IPS-NIHi7 (cell line): ENCODE measurements around the gene ATP13A2.
"Not testable (repeated sequence)": the region's sequence is repeated elsewhere in the genome, so short reads cannot be mapped to it uniquely, and the experiment has no call there.

Experiments
- DNase-seq: peaks from one replicate; pipeline ENCODE4 v3.0.0; 2012; ENCODE audit warnings: mixed read lengths; ENCODE audit errors: extremely low spot score

The ATP13A2 gene

GRCh38 chr1:16978139-16978538 is 33.6 kb downstream of the ATP13A2 start:
- DNase-seq, result no peak

DNA sequence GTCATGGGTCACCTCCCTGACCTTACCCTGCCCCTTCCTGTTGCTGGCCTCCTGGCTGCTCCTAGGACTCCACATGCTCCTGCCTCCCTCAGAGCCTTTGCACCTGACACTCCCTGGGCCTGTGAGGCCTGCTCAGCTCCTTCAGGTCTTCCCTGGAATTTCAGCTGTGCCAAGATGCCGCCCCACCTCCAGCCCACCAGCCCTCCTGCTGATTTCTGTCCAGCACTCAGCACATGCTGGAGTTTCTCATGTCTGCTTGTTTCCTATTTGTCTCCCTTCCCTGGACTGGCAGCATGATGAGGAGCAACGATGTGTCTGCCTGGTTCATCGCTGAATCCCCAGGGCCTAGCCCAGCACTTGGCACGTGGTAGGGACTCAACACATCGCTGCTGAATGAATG is 34.4 kb downstream of the ATP13A2 start:
- DNase-seq, result no peak

- no peak for DNase-seq
Measured at GRCh38 chr1:16976966-16977365, 34.8 kb downstream of the ATP13A2 start.

DNA sequence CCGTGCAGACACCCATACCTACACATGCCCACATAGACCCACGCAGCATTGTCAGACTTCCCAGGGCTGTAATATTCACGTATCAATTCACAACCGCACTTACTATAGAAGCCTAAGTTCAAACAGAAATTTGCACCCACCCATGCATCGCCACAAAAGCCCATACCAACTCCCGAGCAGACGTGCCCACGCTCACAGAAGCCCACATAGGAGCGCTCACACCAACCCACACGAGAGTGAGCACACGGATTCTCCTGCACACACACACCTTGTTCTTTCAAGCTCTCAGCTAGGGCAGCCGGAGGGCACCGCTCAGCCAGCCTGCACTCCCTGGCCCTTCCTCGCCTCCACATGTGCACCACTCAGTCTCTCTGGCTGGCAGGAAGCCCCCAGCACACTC is 35.9 kb downstream of the ATP13A2 start:
- DNase-seq, result no peak

- no peak for DNase-seq
Measured at GRCh38 chr1:16975211-16975610, 36.5 kb downstream of the ATP13A2 start.

DNA sequence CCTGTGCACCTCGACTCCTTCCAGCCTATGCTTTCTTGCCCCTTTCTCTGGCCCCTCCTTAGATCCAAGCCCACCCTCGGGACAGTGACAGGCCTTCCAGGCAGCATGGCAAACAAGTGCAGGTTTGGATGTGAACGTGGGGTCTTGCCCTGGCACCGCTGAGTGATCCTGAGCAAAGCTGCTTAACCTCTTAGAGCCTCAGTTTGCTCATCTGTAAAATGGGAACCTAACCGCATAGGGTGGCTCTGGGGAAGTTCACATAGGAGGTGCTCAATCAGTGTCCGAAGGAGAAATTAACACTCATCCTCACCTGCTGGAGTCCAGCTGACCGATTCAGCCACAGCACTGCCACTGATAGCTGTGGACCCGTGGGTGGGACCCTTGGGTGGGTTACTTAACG is 38.5 kb downstream of the ATP13A2 start:
- DNase-seq, result no peak

GRCh38 chr1:16972189-16972895 is 39.4 kb downstream of the ATP13A2 start:
- DNase-seq, result no peak

DNA sequence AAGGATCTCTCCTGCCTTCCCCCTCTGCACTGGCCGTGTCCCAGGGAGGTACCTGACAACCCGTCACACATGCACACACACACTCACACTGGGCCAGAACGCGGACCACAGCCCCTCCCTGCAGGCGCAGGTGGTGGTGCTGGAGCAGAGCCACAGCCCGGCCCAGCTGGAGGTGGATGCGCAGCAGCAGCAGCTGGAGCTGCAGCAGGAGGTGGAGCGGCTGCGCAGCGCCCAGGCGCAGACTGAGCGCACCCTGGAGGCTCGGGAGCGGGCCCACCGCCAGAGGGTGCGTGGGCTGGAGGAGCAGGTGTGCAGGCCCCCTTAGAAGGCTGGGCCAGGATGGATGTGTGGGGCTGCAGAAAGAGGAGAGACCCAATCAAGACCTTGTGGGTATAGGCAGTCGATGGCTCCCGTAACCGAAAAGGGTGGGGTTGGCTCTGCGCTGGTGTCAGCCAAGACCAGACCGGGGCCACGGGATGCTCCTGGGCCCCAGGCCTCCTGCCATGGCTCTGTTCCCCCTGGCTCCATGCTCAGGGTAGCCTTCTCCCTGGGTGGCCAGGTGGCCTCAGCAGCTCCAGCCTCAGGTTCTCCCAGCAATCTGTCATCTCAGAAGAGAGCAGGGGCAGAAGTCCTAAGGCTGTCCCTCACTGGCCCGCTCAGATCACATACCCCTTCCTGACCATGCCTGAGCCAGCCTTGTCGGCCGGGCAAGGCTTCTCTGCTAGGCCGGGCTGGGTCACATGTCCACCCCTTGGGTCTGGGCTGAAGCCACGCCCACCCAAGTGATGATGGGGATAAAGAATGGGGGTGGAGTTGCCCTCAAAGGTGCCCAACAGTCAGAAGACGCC is 40.2 kb downstream of the ATP13A2 start:
- peak; percentile 64 for DNase-seq

DNA sequence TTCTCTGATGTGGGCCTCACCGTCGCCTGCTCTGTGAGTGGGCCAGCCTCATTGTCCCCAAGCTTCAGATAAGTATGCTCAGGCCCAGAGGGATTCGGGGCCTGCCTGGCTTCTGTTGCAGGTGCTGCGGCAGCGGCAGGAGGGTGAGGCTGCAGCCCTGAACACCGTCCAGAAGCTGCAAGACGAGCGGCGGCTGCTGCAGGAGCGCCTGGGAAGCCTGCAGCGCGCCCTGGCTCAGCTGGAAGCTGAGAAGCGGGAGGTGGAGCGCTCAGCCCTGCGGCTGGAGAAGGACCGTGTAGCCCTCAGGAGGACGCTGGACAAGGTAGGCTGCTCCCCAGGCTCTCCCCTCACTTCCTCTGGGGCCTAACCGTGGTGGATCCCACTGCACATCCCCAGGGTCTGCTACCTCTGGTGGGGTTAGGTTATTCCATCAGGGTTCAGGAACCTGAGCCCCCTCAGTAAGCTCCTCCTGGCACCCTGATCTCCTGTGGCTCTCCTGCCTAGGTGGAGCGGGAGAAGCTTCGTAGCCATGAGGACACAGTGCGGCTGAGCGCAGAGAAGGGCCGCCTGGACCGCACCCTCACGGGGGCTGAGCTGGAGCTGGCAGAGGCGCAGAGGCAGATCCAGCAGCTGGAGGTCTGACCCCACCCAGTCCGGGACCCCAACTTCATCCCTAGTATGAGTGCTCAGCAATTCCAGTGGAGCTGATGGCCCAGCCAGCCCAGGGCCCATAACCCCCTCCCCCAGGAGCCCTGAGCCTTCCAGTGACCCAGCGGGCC is 41.4 kb downstream of the ATP13A2 start:
- DNase-seq, result no peak

GRCh38 chr1:16969651-16970050 is 42.1 kb downstream of the ATP13A2 start:
- no peak for DNase-seq

DNA sequence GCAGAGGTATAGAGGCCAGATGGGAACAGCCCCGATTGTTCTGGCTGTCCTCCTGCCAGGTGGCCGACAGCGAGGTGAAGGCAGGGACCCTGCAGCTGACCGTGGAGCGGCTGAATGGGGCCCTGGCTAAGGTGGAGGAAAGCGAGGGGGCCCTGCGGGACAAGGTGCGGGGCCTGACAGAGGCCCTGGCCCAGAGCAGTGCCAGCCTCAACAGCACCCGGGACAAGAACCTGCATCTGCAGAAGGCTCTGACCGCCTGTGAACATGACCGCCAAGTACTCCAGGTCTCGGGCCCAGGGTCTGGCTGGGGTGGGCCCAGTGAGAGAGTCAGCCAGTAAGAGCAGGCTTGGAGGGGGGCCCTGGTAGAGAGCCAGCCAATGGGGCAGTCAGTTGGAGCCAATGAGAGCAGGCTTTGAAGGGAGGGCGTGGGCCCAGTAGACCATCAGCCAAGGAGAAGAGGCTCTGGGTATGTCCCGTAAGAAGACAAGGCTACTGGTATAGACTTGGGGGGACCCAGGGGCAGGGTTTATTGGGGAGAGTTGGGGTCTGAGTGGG is 42.6 kb downstream of the ATP13A2 start:
- DNase-seq, result no peak

- DNase-seq, result no peak
Measured at GRCh38 chr1:16968372-16968771, 43.4 kb downstream of the ATP13A2 start.

DNA sequence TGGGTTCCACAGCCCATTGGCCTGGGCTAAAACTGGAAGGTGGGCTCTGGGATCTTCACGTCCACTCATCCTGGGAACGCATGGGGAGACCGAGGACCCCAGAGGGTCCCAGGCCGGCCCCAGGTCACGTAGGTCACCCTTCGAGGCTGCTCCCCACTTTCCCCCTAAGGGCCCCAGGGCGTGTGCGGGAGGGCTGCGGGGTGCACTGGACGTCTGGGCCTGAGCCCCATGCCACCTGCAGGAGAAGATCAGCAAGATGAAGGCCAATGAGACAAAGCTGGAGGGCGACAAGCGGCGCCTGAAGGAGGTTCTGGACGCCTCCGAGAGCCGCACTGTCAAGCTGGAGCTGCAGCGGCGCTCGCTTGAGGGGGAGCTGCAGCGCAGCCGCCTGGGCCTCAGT is 43.8 kb downstream of the ATP13A2 start:
- DNase-seq, result no peak

GRCh38 chr1:16967095-16967575 is 44.6 kb downstream of the ATP13A2 start:
- DNase-seq, result no peak

DNA sequence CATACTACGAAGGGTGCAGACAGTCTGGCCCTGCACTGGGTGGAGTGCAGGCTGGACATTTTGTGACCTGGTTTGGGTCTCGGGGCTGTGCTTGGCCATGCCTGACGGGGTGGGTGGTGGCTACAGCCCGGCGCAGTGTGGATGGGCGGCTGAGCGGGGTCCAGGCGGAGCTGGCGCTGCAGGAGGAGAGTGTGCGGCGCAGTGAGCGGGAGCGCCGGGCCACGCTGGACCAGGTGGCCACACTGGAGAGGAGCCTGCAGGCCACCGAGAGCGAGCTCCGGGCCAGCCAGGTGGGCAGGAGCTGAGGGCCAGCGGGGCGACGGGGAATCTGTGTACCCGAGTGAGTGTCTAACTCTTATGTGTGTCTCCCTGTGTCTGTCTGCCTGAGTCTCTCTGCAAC is 45.4 kb downstream of the ATP13A2 start:
- DNase-seq, result no peak

DNA sequence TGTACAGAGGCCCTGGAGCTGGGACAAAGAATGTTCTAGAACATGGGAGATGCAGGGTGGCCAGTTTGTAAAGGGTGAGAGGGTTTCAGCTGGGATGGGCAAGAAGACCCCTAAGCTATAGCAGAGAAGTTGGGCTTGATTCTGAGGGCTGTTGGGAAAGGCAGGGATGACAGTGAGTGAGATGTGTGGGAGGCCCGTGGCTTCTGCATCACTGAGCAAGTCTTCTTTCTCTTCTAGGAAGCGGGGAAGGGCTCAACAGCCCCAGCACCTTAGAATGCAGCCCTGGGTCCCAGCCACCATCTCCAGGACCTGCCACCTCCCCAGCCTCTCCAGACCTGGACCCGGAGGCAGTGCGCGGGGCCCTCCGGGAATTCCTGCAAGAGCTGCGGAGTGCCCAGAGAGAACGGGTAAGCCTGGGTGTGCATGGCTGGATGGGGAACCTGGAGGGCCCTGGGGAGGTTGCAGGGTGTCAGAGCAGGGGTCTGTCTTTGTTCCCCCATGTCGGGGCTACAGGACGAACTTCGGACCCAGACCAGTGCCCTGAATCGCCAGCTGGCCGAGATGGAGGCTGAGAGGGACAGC is 46.2 kb downstream of the ATP13A2 start:
- no peak for DNase-seq

DNA sequence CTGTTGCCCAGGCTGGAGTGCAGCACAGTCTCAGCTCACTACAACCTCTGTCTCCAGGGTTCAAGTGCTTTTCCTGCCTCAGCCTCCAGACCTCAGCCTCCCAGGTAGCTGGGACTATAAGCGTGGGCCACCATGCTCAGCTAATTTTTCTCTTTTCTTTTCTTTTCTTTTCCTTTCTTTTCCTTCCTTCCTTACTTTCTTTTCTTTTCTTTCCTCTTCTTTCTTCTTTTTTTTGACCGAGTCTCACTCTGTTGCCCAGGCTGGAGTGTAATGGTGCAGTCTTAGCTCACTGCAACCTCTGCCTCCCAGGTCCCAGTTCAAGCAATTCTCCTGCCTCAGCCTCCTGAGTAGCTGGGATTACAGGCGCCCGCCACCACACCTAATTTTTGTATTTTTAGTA is 47.6 kb downstream of the ATP13A2 start:
- not testable (repeated sequence) for DNase-seq

DNA sequence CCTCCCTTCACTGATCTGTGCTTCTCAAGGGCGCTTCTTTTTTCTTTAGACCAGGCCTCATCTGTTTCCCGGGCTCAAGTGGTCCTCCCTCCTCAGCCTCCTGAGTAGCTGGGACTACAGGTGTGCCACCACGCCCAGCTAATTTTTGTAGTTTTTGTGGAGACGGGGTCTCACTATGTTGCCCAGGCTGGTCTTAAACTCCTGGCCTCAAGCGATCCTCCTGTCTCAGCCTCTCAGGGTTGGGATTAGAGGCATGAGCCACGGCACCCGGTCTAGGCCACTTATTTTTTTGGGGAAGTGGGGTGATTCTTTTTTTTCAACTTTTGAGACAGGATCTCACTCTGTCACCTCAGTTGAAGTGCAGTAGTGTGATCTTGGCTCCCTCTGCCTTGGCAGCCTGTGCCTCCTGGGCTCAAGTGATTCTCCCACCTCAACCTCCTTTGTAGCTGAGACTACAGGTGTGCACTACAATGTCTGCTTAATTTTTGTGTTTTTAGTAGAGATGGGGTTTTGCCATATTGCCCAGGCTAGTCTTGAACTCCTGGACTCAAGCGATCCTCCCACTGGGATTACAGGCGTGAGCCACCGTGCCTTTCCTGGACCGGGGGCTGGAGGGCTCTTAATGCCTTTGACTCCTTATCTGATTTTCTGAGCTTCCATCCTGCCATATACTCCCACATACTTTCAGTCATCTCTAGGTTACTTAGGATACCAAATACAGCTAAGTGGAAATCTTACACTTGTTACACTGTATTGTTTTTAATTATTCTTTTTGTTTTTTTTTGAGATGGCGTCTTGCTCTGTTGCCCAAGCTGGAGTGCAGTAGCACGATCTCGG is 50.2 kb downstream of the ATP13A2 start:
- DNase-seq, result no peak

DNA sequence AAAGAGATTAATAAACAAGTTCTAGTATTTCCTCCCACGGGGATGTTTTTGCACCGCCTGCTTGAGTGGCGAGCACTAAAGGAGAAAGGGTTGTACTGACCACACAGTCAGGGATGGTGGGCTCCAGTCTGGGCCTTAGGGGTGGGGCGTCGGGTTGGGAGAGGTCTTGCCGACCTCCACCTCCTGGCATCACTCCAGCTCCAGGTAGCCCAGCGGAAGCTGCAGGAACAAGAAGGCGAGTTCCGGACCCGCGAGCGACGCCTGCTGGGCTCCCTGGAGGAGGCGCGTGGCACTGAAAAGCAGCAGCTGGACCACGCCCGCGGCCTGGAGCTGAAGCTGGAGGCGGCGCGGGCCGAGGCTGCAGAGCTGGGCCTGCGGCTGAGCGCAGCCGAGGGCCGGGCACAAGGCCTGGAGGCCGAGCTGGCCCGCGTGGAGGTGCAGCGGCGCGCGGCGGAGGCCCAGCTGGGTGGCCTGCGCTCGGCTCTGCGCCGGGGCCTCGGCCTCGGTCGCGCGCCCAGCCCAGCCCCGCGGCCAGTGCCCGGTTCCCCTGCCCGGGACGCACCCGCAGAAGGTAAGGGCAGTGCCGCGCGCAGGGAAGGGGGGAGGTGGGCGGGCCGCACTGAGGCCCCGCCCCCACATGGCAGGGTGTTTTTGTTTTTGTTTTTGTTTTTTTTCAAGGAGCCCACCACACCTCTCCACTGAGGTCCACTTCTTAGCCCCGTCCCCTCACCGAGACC is 51.0 kb downstream of the ATP13A2 start:
- peak; percentile 78 for DNase-seq

- no peak for DNase-seq
Measured at GRCh38 chr1:16958475-16958874, 53.3 kb downstream of the ATP13A2 start.
